ENCODE data around the gene TCOF1. TPM values are rescaled to one million over a fixed set of nuclear protein-coding genes. Genes with fewer than 3 reads are reported as not detected.
A peak's percentile ranks its signal among the peaks of the same experiment; 100 is the strongest.

The TCOF1 gene
- total RNA-seq, 1 donor from 2014 or later, result 47.5 TPM

DNA sequence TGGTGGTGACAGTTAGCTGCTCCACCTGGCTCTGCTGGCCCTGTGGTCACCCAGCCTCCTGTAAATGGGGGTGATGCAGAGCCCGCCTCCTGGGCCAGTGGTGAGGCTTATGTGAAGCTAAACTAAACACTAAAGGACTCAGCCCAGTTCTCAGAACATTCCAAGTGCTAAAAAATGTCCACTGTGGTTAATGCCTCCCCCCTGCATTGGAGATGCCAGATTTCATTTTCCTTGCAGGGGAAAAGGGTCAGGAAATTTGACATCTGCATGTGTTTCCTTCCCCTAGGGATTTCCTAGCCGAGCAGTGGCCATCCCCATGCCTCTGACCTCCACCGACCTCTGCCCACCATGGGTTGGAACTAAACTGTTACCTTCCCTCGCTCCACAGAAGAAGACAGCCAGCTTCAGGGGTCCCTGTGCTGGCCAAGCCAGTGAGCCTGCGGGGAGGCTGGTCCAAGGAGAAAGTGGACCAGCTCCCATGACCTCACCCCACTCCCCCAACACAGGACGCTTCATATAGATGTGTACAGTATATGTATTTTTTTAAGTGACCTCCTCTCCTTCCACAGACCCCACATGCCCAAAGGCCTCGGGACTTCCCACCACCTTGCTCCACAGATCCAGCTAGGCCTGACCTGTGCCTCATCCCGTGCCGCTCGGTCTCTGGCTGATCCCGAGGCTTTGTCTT, 42.2 kb downstream of the TCOF1 start:
- Histone ChIP-seq H3K27ac (ENCODE audit: low read depth, low read length) (no peak overlapping the region), H3K79me2 (ENCODE audit: insufficient read depth, low read length) (no peaks in the 10 kb centered on the region), H3K4me1 (ENCODE audit: insufficient read depth, low read length) (no peaks in the 10 kb centered on the region), H3K9ac (ENCODE audit: low read length) (no peak overlapping the region), H3K9me3 (ENCODE audit: insufficient read depth, low read depth, low read length) (no peaks in the 10 kb centered on the region), H3K36me3 (ENCODE audit: insufficient read depth, low read length) (peaks cover 16% of the 10 kb centered on the region), H3K4me3 (ENCODE audit: insufficient read depth, low read depth, low read length) (no peak overlapping the region), H2AFZ (ENCODE audit: low read depth, low read length) (no peak overlapping the region), H4K20me1 (ENCODE audit: insufficient read depth, low read length) (no peaks in the 10 kb centered on the region), H3K27me3 (ENCODE audit: insufficient read depth, low read length) (no peaks in the 10 kb centered on the region), H3K4me2 (ENCODE audit: low read length) (no peak overlapping the region)
- H3K36me3 Mint-ChIP-seq (ENCODE audit: low read depth, unreplicated experiment), result peaks cover 53% of the 10 kb centered on the region
- peaks cover 14% of the 10 kb centered on the region for H3K4me1 Mint-ChIP-seq (ENCODE audit: low read depth, unreplicated experiment)
- H3K9me3 Mint-ChIP-seq (ENCODE audit: unreplicated experiment), result peaks cover 2% of the 10 kb centered on the region
- H3K4me3 Mint-ChIP-seq (ENCODE audit: unreplicated experiment), result no peak overlapping the region
- no peak for TF ChIP-seq EZH2 (IDR thresholded peaks at IDR 0.05; ENCODE audit: insufficient read depth, low read length)
- no peak for TF ChIP-seq CTCF (IDR thresholded peaks at IDR 0.05; ENCODE audit: insufficient read depth, low read depth, low read length)
- H3K27me3 Mint-ChIP-seq (ENCODE audit: low read depth, unreplicated experiment), result peaks cover 2% of the 10 kb centered on the region
- FAIRE-seq (no peak), DNase-seq (ENCODE audit: low read depth) (peak; percentile 22)
- H3K27ac Mint-ChIP-seq (ENCODE audit: unreplicated experiment), result no peak overlapping the region

GRCh38 chr5:150400316-150401075, 43.0 kb downstream of the TCOF1 start:
- Mint-ChIP-seq H3K36me3 (ENCODE audit: low read depth, unreplicated experiment) (peaks cover 49% of the 10 kb centered on the region), H3K4me1 (ENCODE audit: low read depth, unreplicated experiment) (peaks cover 14% of the 10 kb centered on the region), H3K9me3 (ENCODE audit: unreplicated experiment) (peaks cover 2% of the 10 kb centered on the region), H3K27ac (ENCODE audit: unreplicated experiment) (peak overlapping the region; percentile 86), H3K4me3 (ENCODE audit: unreplicated experiment) (no peak overlapping the region), H3K27me3 (ENCODE audit: low read depth, unreplicated experiment) (peaks cover 2% of the 10 kb centered on the region)
- no peak for FAIRE-seq
- H3K9me3 ChIP-seq (ENCODE audit: insufficient read depth, low read depth, low read length), result no peaks in the 10 kb centered on the region
- H3K4me1 ChIP-seq (ENCODE audit: insufficient read depth, low read length), result no peaks in the 10 kb centered on the region
- no peak overlapping the region for H3K9ac ChIP-seq (ENCODE audit: low read length)
- H3K36me3 ChIP-seq (ENCODE audit: insufficient read depth, low read length), result peaks cover 12% of the 10 kb centered on the region
- no peak overlapping the region for H3K4me3 ChIP-seq (ENCODE audit: insufficient read depth, low read depth, low read length)
- H3K27ac ChIP-seq (ENCODE audit: low read depth, low read length), result no peak overlapping the region
- H4K20me1 ChIP-seq (ENCODE audit: insufficient read depth, low read length), result no peaks in the 10 kb centered on the region
- H2AFZ ChIP-seq (ENCODE audit: low read depth, low read length), result no peak overlapping the region
- TF ChIP-seq EZH2 (IDR thresholded peaks at IDR 0.05; ENCODE audit: insufficient read depth, low read length) (no peak), CTCF (IDR thresholded peaks at IDR 0.05; ENCODE audit: insufficient read depth, low read depth, low read length) (no peak)
- no peak for DNase-seq (ENCODE audit: low read depth)
- H3K79me2 ChIP-seq (ENCODE audit: insufficient read depth, low read length), result no peaks in the 10 kb centered on the region
- H3K27me3 ChIP-seq (ENCODE audit: insufficient read depth, low read length), result no peaks in the 10 kb centered on the region
- H3K4me2 ChIP-seq (ENCODE audit: low read length), result no peak overlapping the region

DNA sequence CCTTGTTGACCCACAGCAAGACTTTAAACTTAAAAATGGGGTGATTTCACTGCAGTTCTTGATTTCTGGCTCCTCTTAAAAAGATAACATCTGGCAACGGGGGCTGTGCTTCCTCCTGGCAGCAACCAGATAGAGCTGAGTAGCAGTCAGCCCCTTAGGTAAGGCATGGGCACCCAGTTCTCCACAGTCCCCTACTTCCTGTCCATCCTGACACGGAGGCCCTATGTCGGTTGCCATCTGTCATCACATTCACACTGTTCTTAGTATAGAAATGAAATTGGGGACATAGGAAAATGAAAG, 43.5 kb downstream of the TCOF1 start:
- H3K4me2 ChIP-seq (ENCODE audit: low read length), result no peak overlapping the region
- no peak overlapping the region for H2AFZ ChIP-seq (ENCODE audit: low read depth, low read length)
- no peaks in the 10 kb centered on the region for H3K4me1 ChIP-seq (ENCODE audit: insufficient read depth, low read length)
- no peak overlapping the region for H3K9ac ChIP-seq (ENCODE audit: low read length)
- no peaks in the 10 kb centered on the region for H3K79me2 ChIP-seq (ENCODE audit: insufficient read depth, low read length)
- H4K20me1 ChIP-seq (ENCODE audit: insufficient read depth, low read length), result no peaks in the 10 kb centered on the region
- H3K27ac Mint-ChIP-seq (ENCODE audit: unreplicated experiment), result no peak overlapping the region
- FAIRE-seq (no peak), DNase-seq (ENCODE audit: low read depth) (no peak)
- peaks cover 44% of the 10 kb centered on the region for H3K36me3 Mint-ChIP-seq (ENCODE audit: low read depth, unreplicated experiment)
- H3K4me1 Mint-ChIP-seq (ENCODE audit: low read depth, unreplicated experiment), result peaks cover 14% of the 10 kb centered on the region
- peaks cover 2% of the 10 kb centered on the region for H3K27me3 Mint-ChIP-seq (ENCODE audit: low read depth, unreplicated experiment)
- H3K27me3 ChIP-seq (ENCODE audit: insufficient read depth, low read length), result no peaks in the 10 kb centered on the region
- no peak overlapping the region for H3K4me3 Mint-ChIP-seq (ENCODE audit: unreplicated experiment)
- TF ChIP-seq CTCF (IDR thresholded peaks at IDR 0.05; ENCODE audit: insufficient read depth, low read depth, low read length) (no peak), EZH2 (IDR thresholded peaks at IDR 0.05; ENCODE audit: insufficient read depth, low read length) (no peak)
- peaks cover 2% of the 10 kb centered on the region for H3K9me3 Mint-ChIP-seq (ENCODE audit: unreplicated experiment)
- no peak overlapping the region for H3K4me3 ChIP-seq (ENCODE audit: insufficient read depth, low read depth, low read length)
- H3K9me3 ChIP-seq (ENCODE audit: insufficient read depth, low read depth, low read length), result no peaks in the 10 kb centered on the region
- H3K36me3 ChIP-seq (ENCODE audit: insufficient read depth, low read length), result peaks cover 12% of the 10 kb centered on the region
- H3K27ac ChIP-seq (ENCODE audit: low read depth, low read length), result no peak overlapping the region
